GM21619 (cell line): ENCODE measurements around the gene C14orf93.

Experiments used
- ATAC-seq: cut with Tn5 transposase; IDR thresholded peaks from one replicate; pipeline ENCODE4 v1.9.1; 2021; ENCODE audit not compliant: unreplicated experiment

C14orf93 gene

GRCh38 chr14:23009939-23010726, at the start of gene C14orf93:
TSS of gene C14orf93 (minus strand) at chr14:23010143. CDS start at chr14:22999023, 11,120 bp downstream.
- ATAC-seq = no peak

DNA sequence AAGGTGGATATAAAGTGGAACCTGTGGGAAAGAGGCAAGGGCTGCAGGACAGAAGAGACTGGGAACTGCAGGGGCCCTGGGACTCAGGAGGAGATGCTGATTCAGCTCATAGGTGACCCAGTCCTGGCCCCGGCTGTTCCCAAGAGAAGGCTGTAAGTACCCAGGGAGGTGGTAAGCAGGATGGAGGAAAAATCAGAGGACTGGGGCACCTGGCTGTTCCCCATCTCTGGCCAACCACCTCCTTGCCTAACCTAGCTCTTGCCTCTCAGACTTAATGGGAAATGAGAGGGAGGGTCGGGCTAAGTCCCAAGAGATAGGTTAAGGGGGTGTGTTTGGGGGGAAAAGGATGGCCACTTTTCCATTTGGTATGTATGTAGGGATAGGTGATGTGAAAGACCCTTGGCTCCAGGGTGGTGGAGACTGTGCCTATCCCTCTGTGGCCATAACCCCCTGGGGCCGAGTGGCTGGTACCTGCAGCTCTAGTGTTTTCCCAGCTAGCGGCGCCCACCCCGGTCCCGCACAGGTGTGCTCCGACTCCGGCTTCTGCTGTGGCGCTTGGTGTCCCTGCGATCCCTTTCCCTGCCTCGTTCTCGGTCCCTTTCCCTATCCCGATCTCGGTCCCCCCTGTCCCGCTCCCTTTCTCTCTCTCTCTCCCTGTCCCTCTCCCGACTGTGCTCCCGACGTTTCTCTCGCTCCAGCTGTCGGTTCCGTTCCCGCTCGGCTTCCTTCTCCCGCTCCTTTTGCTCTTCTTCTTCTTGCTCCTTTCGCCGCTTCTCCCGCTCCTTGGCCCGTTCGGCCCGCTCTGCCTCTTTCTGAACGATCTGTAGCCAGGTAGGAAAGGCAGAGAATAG, 48.9 kb upstream of the C14orf93 start:
- no peak for ATAC-seq

- peak; percentile 56 for ATAC-seq
These were observed 48.1 kb upstream of the C14orf93 start for GRCh38 chr14:23057757-23058653.

GRCh38 chr14:23056956-23057756, 47.2 kb upstream of the C14orf93 start, which contains the start of gene CDH24:
TSS of gene CDH24 (minus strand) at chr14:23057520. CDS start at chr14:23055733, 1,787 bp downstream.
- no peak for ATAC-seq

DNA sequence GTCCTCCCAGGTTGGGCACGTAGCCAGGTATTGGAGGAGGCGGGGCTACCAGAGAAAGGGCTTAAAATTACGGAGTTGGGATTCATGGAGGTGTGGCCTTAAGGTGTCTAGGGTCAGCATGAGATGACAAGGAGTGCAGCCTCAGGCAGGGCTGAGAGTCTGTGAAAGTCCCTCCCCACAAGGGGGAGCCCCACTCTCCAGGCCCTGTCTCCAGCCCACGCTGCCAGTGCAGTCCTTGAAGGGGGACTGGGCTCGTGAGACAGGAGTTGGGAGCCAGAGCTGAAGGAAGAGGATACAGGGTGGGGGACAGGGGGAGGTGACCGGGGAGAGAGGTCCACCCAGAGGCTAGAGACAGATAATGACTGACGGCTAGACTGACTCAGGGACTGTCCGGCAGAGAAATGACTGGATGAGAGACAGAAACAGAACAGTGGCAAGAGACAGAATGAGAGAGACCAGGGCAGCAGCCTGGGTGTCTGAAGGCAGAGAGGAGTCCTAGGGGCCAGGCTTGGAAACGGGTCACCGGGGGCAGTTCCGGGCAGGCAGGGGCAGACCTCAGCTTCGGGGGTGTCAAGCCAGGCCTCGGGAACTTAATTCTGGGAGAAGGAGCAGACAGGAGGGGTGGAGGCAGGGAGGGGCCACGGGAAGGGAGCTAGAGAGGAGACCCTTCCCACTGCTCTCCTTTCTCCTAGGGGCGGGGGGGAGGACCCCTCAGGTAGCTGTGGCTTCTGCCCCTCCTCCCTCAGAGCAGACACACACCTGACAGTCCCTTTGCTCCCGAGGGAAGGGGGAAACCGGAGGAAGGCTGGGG, 46.4 kb upstream of the C14orf93 start:
- ATAC-seq = peak; percentile 54

DNA sequence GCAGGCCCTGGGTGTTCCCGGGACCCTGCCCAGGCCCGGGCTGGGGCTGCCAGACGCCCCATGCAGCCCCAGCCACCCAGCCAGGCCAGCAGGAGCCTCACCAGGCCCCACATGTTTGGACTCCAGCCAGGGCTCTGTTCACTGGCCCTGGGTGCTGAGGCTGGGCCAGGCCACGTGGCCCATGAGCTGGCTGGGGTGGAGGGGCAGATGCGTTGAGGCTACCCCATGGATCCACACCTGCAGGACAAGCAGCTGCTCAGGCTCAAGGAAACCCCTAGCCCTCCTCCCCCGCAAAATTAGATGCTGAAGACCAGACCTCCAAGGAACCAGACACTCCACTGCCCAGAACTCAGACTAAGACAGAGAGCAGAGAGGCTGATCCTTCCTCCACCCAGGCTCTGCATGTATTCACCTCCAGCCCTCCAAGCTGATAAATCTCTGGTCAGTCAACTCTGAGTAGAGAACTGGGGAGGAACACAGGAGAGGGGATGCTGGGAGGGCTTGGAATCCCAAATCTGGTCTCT, 45.7 kb upstream of the C14orf93 start:
- ATAC-seq = no peak

GRCh38 chr14:23055147-23055550, 45.2 kb upstream of the C14orf93 start:
- ATAC-seq = no peak

DNA sequence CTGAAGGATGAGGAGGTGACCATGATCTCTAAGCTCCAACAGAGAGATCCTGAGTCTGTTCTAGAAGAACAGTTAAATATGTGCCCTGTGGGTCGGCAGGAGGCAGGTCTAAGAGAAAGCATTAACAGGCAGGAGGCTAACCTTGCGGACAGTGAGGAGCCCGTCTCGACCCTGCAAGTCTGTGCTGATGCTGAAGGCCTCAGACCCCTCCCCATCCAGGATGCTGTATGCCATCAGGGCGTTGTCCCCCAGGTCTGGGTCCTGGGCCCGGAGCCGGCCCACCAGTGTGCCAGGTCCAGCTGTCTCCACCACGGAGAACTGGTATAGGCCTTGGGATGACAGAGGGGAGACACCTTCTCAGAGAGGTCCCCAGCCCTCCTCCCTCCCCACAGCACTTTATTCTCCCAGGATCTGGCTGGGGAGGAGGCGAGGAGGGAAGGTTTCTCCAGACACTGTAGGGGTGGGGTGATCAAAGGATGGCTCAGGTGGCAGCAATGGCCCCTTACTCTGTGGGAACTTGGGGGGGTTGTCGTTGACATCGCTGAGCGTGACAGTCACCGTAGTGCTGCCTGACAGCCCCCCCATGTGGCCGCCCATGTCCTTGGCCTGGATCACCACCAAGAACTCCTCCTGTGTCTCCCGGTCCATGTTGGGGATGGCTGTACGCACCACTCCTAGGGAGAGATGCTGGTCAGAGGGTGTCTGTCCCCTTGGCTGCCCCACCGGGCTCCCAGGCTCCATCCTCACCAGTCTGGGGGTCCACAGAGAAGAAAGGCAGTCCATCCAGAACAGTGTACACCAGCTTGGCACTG, 44.3 kb upstream of the C14orf93 start:
- ATAC-seq = no peak

GRCh38 chr14:23053426-23053825, 43.5 kb upstream of the C14orf93 start:
- ATAC-seq = no peak

DNA sequence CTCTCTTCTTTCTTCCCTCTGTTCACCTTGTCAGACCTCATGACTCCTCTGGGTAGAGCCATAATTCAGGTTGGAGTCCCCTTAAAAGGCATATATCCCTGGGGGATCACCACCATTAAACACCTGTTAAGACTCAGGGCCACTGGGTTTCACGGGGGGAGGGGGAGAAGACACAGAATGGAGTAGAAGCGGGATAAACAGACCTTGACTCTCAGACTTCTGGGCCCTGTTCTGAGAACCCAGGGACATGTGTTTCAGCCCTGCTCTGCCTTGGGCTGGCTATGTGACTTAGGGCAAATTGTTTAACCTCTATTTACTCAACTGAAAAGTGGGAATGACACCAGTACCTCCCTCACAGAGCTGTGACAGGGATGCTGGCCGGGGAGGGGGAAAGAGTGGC, 42.7 kb upstream of the C14orf93 start:
- no peak for ATAC-seq

DNA sequence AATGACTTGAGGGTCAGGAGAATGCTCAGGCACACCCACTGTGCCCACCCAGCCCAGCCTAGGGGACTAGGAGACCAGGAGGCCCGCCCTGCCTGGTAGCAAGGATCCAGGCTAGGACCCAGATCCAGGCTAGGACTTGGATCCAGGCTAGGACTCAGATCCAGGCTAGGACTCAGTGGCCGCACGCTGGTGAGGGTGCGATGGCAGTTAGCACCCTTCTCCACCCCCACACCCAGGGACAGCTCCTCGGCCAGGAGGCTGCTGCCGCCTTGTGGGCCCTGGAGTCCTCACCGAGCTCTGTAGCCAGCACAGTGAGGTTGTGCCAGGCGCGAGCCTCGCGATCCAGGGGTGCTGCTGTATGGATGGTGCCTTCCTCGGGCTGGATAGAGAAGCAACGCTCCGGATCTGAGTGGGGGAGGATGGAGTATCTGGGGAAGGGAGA, 42.3 kb upstream of the C14orf93 start:
- ATAC-seq = no peak

DNA sequence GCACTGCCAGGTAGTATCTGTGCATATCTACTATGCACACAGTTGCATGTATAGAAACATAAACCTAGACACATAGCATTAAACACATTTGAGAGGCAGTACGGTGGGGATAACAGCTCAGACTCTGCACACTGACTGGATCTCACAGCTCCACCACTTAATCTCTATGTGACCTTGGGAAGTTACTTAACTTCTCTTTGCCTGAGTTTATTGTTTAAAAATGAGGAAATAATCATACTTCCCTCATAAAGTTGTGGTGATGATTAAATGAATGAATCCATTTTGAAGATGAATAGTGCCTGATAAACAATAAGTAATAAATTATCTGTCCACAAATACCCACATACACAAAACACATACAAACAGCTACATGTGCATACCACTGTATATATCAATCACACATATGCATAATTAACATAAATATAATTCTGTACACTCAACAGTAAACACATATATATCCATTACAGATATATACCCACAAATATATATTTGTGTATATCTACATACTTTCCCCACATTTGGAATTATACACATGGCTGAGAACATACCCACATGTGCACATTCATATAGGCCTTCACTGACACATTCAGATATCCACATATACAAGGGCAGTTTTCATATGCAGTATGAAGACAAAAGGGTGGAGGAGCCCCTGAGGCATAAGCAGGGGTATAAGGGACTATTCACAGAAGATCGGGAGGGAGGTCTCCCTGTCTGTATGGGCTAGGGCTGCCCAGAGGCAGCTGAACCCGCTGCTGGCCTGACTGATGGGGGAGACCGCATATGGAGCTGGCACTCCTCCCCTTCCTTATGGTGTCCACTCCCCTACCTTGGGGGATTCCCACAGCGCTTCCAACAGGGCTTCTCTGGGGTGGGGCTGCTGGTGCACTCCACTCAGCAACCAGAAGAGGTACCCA, 41.5 kb upstream of the C14orf93 start:
- no peak for ATAC-seq

DNA sequence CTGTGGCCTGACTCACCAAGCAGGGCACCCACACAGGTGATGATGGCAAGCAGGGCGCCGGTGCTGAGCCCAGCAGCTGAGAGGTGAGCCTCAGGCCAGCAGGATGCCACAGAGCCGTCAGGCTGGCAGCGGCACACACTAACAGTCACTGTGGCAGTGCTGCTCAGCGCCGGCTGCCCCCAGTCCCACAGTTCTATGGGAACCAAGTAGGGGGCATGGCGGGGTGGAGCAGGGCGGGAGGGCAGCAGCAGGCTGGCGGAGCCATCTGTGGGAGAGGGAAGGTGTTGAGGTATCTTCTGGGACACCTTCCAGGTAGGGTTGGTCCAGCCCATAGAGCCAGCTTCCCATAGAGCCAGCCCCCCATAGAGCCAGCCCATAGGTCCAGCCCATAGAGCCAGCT, 39.1 kb upstream of the C14orf93 start:
- ATAC-seq = no peak

GRCh38 chr14:23047751-23048693, 38.1 kb upstream of the C14orf93 start:
- no peak for ATAC-seq

GRCh38 chr14:23047034-23047634, 37.2 kb upstream of the C14orf93 start:
- ATAC-seq = no peak
